Measurements from ENCODE around the gene CABP5.

The CABP5 gene

GRCh38 chr19:48059331-48059730, 15.5 kb upstream of the CABP5 start:
- DNase-seq: no peak
- no peak for TF ChIP-seq CTCF (IDR thresholded peaks at IDR 0.05)
- Histone ChIP-seq H3K4me3 (no peak overlapping the region), H3K9me3 (no peaks in the 10 kb centered on the region), H3K27ac (no peak overlapping the region), H3K4me1 (no peaks in the 10 kb centered on the region), H3K36me3 (peaks cover 0 to 33% (median 18%) of the 10 kb centered on the region in 3 donors), H3K27me3 (no peaks in the 10 kb centered on the region)
- intact Hi-C loops (cut with DNase I; ENCODE audit: low total_unique reads): no loop called here

- Histone ChIP-seq H3K4me1 (no peaks in the 10 kb centered on the region), H3K4me3 (no peak overlapping the region), H3K9me3 (no peaks in the 10 kb centered on the region), H3K36me3 (peaks cover 18 to 49% (median 36%) of the 10 kb centered on the region in 3 donors), H3K27ac (no peak overlapping the region), H3K27me3 (no peaks in the 10 kb centered on the region)
- intact Hi-C loops (cut with DNase I; ENCODE audit: low total_unique reads): loop anchor here (5.0 kb wide), 1 partner anchor 52 kb away; no protein-coding TSS in a partner anchor
- DNase-seq: no peak
- no peak for TF ChIP-seq CTCF (IDR thresholded peaks at IDR 0.05)
These were observed 10.0 kb upstream of the CABP5 start for GRCh38 chr19:48053856-48054255.

GRCh38 chr19:48053076-48053475, 9.2 kb upstream of the CABP5 start:
- H3K27me3 ChIP-seq: no peaks in the 10 kb centered on the region
- H3K27ac ChIP-seq: no peak overlapping the region
- TF ChIP-seq CTCF (IDR thresholded peaks at IDR 0.05): no peak
- H3K4me1 ChIP-seq: no peaks in the 10 kb centered on the region
- intact Hi-C loops (cut with DNase I; ENCODE audit: low total_unique reads): loop anchor here (5.0 kb wide), 1 partner anchor 51 kb away; no protein-coding TSS in a partner anchor
- no peak overlapping the region for H3K4me3 ChIP-seq
- H3K9me3 ChIP-seq: no peaks in the 10 kb centered on the region
- H3K36me3 ChIP-seq: peaks cover 21 to 52% (median 37%) of the 10 kb centered on the region in 3 donors
- no peak for DNase-seq

GRCh38 chr19:48051335-48052033, 7.6 kb upstream of the CABP5 start:
- Histone ChIP-seq H3K4me3 (no peak overlapping the region), H3K4me1 (no peaks in the 10 kb centered on the region), H3K9me3 (no peaks in the 10 kb centered on the region), H3K27ac (no peak overlapping the region), H3K27me3 (no peaks in the 10 kb centered on the region), H3K36me3 (peaks cover 22 to 52% (median 41%) of the 10 kb centered on the region in 3 donors)
- DNase-seq: no peak
- intact Hi-C loops (cut with DNase I; ENCODE audit: low total_unique reads): loop anchor here (5.0 kb wide), 1 partner anchor 49 kb away; no protein-coding TSS in a partner anchor
- no peak for TF ChIP-seq CTCF (IDR thresholded peaks at IDR 0.05)

- no peak overlapping the region for H3K4me3 ChIP-seq
- no peak for TF ChIP-seq CTCF (IDR thresholded peaks at IDR 0.05)
- H3K9me3 ChIP-seq: no peaks in the 10 kb centered on the region
- H3K27me3 ChIP-seq: peaks cover 0 to 12% of the 10 kb centered on the region in 2 donors
- H3K36me3 ChIP-seq: peaks cover 5 to 12% (median 10%) of the 10 kb centered on the region in 3 donors
- no peaks in the 10 kb centered on the region for H3K4me1 ChIP-seq
- intact Hi-C loops (cut with DNase I; ENCODE audit: low total_unique reads): no loop called here
- no peak overlapping the region for H3K27ac ChIP-seq
- DNase-seq: no peak
These were observed 682 bp upstream of the CABP5 start for GRCh38 chr19:48044561-48044960.

All from tibial artery (tissue), 4 donors.